Measurements from ENCODE around the gene SLAIN1. TPM values are rescaled to one million over a fixed set of nuclear protein-coding genes. Genes with fewer than 3 reads are reported as not detected.
"Not testable (repeated sequence)": the region's sequence is repeated elsewhere in the genome, so short reads cannot be mapped to it uniquely, and the experiment has no call there.

The SLAIN1 gene
- polyA plus RNA-seq (2013, experiment 1 of 2) = 16.1 TPM
- 17.8 TPM for polyA plus RNA-seq (2013, experiment 2 of 2)

- no peak within 1 kb of the TSS for H2BK15ac ChIP-seq (replicated peaks; ENCODE audit: low read depth)
- peak; percentile 89 for DNase-seq
- WGBS (ENCODE audit: extremely low coverage, insufficient coverage, low lambda C conversion rate) = no CpG with 5 or more reads among the region's 86 CpGs
- no peak within 1 kb of the TSS for H2AK5ac ChIP-seq (ENCODE audit: low read length)
- peak within 1 kb of the TSS; percentile 69 for H3K4me2 ChIP-seq (ENCODE audit: low read length)
- H4K8ac ChIP-seq (ENCODE audit: low read depth, low read length) = no peak within 1 kb of the TSS
- H3K79me1 ChIP-seq (ENCODE audit: low read length) = no peaks in the 10 kb centered on the region
- no peaks in the 10 kb centered on the region for H3K79me2 ChIP-seq (ENCODE audit: control insufficient read depth, insufficient read depth, low read length)
- no peaks in the 10 kb centered on the region for H3K27me3 ChIP-seq (ENCODE audit: insufficient read depth, low read length, poor library complexity)
- H3K4ac ChIP-seq (ENCODE audit: low read depth, low read length) = no peak within 1 kb of the TSS
- H2BK5ac ChIP-seq (ENCODE audit: low read length) = no peak within 1 kb of the TSS
- H3K27ac ChIP-seq (ENCODE audit: low read depth, low read length) = no peak within 1 kb of the TSS
- no peak within 1 kb of the TSS for H4K5ac ChIP-seq (ENCODE audit: low read length)
- H3K56ac ChIP-seq (ENCODE audit: low read length) = peak within 1 kb of the TSS; percentile 77
- no peaks in the 10 kb centered on the region for H3K36me3 ChIP-seq (ENCODE audit: control insufficient read depth, insufficient read depth, low read length)
- peak within 1 kb of the TSS; percentile 57 for H3K9ac ChIP-seq (ENCODE audit: low read length)
- H2BK120ac ChIP-seq (ENCODE audit: low read depth, low read length) = no peak within 1 kb of the TSS
- peak within 1 kb of the TSS; percentile 81 for H3K18ac ChIP-seq (ENCODE audit: low read length)
- no peak within 1 kb of the TSS for H3K23ac ChIP-seq (ENCODE audit: low read length)
- peak within 1 kb of the TSS; percentile 67 for H3K4me3 ChIP-seq (ENCODE audit: low read length)
- no peaks in the 10 kb centered on the region for H3K4me1 ChIP-seq (ENCODE audit: control insufficient read depth, low read depth, low read length)
Measured at GRCh38 chr13:77697217-77698103, at the start of gene SLAIN1. TSS of gene SLAIN1 (plus strand) at chr13:77697687. CDS start at chr13:77697914, 227 bp downstream.

- H3K9ac ChIP-seq (ENCODE audit: low read length) = no peak overlapping the region
- no peaks in the 10 kb centered on the region for H3K4me1 ChIP-seq (ENCODE audit: control insufficient read depth, low read depth, low read length)
- no peak overlapping the region for H4K8ac ChIP-seq (ENCODE audit: low read depth, low read length)
- H3K79me2 ChIP-seq (ENCODE audit: control insufficient read depth, insufficient read depth, low read length) = no peaks in the 10 kb centered on the region
- H3K4ac ChIP-seq (ENCODE audit: low read depth, low read length) = no peak overlapping the region
- no peaks in the 10 kb centered on the region for H3K79me1 ChIP-seq (ENCODE audit: low read length)
- no peak overlapping the region for H3K18ac ChIP-seq (ENCODE audit: low read length)
- DNase-seq = no peak
- no peaks in the 10 kb centered on the region for H3K27me3 ChIP-seq (ENCODE audit: insufficient read depth, low read length, poor library complexity)
- H3K27ac ChIP-seq (ENCODE audit: low read depth, low read length) = no peak overlapping the region
- H2AK5ac ChIP-seq (ENCODE audit: low read length) = no peak overlapping the region
- no peak overlapping the region for H3K56ac ChIP-seq (ENCODE audit: low read length)
- H2BK120ac ChIP-seq (ENCODE audit: low read depth, low read length) = no peak overlapping the region
- H3K4me2 ChIP-seq (ENCODE audit: low read length) = no peak overlapping the region
- no peak overlapping the region for H3K23ac ChIP-seq (ENCODE audit: low read length)
- no peak overlapping the region for H3K4me3 ChIP-seq (ENCODE audit: low read length)
- no peaks in the 10 kb centered on the region for H3K36me3 ChIP-seq (ENCODE audit: control insufficient read depth, insufficient read depth, low read length)
- H4K5ac ChIP-seq (ENCODE audit: low read length) = no peak overlapping the region
- H2BK15ac ChIP-seq (replicated peaks; ENCODE audit: low read depth) = no peak overlapping the region
- no peak overlapping the region for H2BK5ac ChIP-seq (ENCODE audit: low read length)
Measured at GRCh38 chr13:77650409-77650808, 47.1 kb upstream of the SLAIN1 start.

GRCh38 chr13:77653301-77653700 lies 44.2 kb upstream of the SLAIN1 start:
- H3K36me3 ChIP-seq (ENCODE audit: control insufficient read depth, insufficient read depth, low read length) = no peaks in the 10 kb centered on the region
- H2BK5ac ChIP-seq (ENCODE audit: low read length) = no peak overlapping the region
- H3K4me2 ChIP-seq (ENCODE audit: low read length) = no peak overlapping the region
- no peak for DNase-seq
- WGBS (ENCODE audit: extremely low coverage, insufficient coverage, low lambda C conversion rate) = no CpG with 5 or more reads among the region's 2 CpGs
- H3K27ac ChIP-seq (ENCODE audit: low read depth, low read length) = no peak overlapping the region
- no peak overlapping the region for H3K4me3 ChIP-seq (ENCODE audit: low read length)
- H2AK5ac ChIP-seq (ENCODE audit: low read length) = no peak overlapping the region
- H2BK15ac ChIP-seq (replicated peaks; ENCODE audit: low read depth) = no peak overlapping the region
- no peak overlapping the region for H3K23ac ChIP-seq (ENCODE audit: low read length)
- H4K8ac ChIP-seq (ENCODE audit: low read depth, low read length) = no peak overlapping the region
- no peak overlapping the region for H2BK120ac ChIP-seq (ENCODE audit: low read depth, low read length)
- no peak overlapping the region for H4K5ac ChIP-seq (ENCODE audit: low read length)
- H3K4me1 ChIP-seq (ENCODE audit: control insufficient read depth, low read depth, low read length) = no peaks in the 10 kb centered on the region
- no peak overlapping the region for H3K4ac ChIP-seq (ENCODE audit: low read depth, low read length)
- H3K79me2 ChIP-seq (ENCODE audit: control insufficient read depth, insufficient read depth, low read length) = no peaks in the 10 kb centered on the region
- no peaks in the 10 kb centered on the region for H3K79me1 ChIP-seq (ENCODE audit: low read length)
- H3K18ac ChIP-seq (ENCODE audit: low read length) = no peak overlapping the region
- no peaks in the 10 kb centered on the region for H3K27me3 ChIP-seq (ENCODE audit: insufficient read depth, low read length, poor library complexity)
- no peak overlapping the region for H3K56ac ChIP-seq (ENCODE audit: low read length)
- no peak overlapping the region for H3K9ac ChIP-seq (ENCODE audit: low read length)

GRCh38 chr13:77660016-77660415 lies 37.5 kb upstream of the SLAIN1 start:
- H4K8ac ChIP-seq (ENCODE audit: low read depth, low read length); H3K4ac ChIP-seq (ENCODE audit: low read depth, low read length); H2BK5ac ChIP-seq (ENCODE audit: low read length); H2BK120ac ChIP-seq (ENCODE audit: low read depth, low read length); H2BK15ac ChIP-seq (replicated peaks; ENCODE audit: low read depth); H3K4me2 ChIP-seq (ENCODE audit: low read length); H3K79me2 ChIP-seq (ENCODE audit: control insufficient read depth, insufficient read depth, low read length); H3K27ac ChIP-seq (ENCODE audit: low read depth, low read length); H3K18ac ChIP-seq (ENCODE audit: low read length); H4K5ac ChIP-seq (ENCODE audit: low read length); H3K79me1 ChIP-seq (ENCODE audit: low read length); H3K4me3 ChIP-seq (ENCODE audit: low read length); H2AK5ac ChIP-seq (ENCODE audit: low read length); H3K27me3 ChIP-seq (ENCODE audit: insufficient read depth, low read length, poor library complexity); DNase-seq; H3K56ac ChIP-seq (ENCODE audit: low read length); H3K23ac ChIP-seq (ENCODE audit: low read length); H3K4me1 ChIP-seq (ENCODE audit: control insufficient read depth, low read depth, low read length); H3K9ac ChIP-seq (ENCODE audit: low read length); H3K36me3 ChIP-seq (ENCODE audit: control insufficient read depth, insufficient read depth, low read length): not testable (repeated sequence)
- no CpG with 5 or more reads among the region's 23 CpGs for WGBS (ENCODE audit: extremely low coverage, insufficient coverage, low lambda C conversion rate)

- H3K23ac ChIP-seq (ENCODE audit: low read length) = no peak overlapping the region
- H3K79me2 ChIP-seq (ENCODE audit: control insufficient read depth, insufficient read depth, low read length) = no peaks in the 10 kb centered on the region
- H2BK15ac ChIP-seq (replicated peaks; ENCODE audit: low read depth) = no peak overlapping the region
- no peak for DNase-seq
- no peak overlapping the region for H3K9ac ChIP-seq (ENCODE audit: low read length)
- H3K18ac ChIP-seq (ENCODE audit: low read length) = no peak overlapping the region
- H2BK120ac ChIP-seq (ENCODE audit: low read depth, low read length) = no peak overlapping the region
- H3K79me1 ChIP-seq (ENCODE audit: low read length) = no peaks in the 10 kb centered on the region
- no peaks in the 10 kb centered on the region for H3K4me1 ChIP-seq (ENCODE audit: control insufficient read depth, low read depth, low read length)
- H3K4ac ChIP-seq (ENCODE audit: low read depth, low read length) = no peak overlapping the region
- WGBS (ENCODE audit: extremely low coverage, insufficient coverage, low lambda C conversion rate) = no CpG with 5 or more reads among the region's 15 CpGs
- no peak overlapping the region for H3K4me2 ChIP-seq (ENCODE audit: low read length)
- H2BK5ac ChIP-seq (ENCODE audit: low read length) = no peak overlapping the region
- H3K36me3 ChIP-seq (ENCODE audit: control insufficient read depth, insufficient read depth, low read length) = no peaks in the 10 kb centered on the region
- H4K8ac ChIP-seq (ENCODE audit: low read depth, low read length) = no peak overlapping the region
- no peak overlapping the region for H3K4me3 ChIP-seq (ENCODE audit: low read length)
- no peak overlapping the region for H3K56ac ChIP-seq (ENCODE audit: low read length)
- H3K27me3 ChIP-seq (ENCODE audit: insufficient read depth, low read length, poor library complexity) = no peaks in the 10 kb centered on the region
- no peak overlapping the region for H4K5ac ChIP-seq (ENCODE audit: low read length)
- no peak overlapping the region for H3K27ac ChIP-seq (ENCODE audit: low read depth, low read length)
- H2AK5ac ChIP-seq (ENCODE audit: low read length) = no peak overlapping the region
Measured at GRCh38 chr13:77660841-77661250, 36.6 kb upstream of the SLAIN1 start.

GRCh38 chr13:77662301-77662700 lies 35.2 kb upstream of the SLAIN1 start:
- not testable (repeated sequence) for H2BK5ac ChIP-seq (ENCODE audit: low read length); H3K18ac ChIP-seq (ENCODE audit: low read length); H3K27ac ChIP-seq (ENCODE audit: low read depth, low read length); H3K23ac ChIP-seq (ENCODE audit: low read length); H3K79me1 ChIP-seq (ENCODE audit: low read length); H3K36me3 ChIP-seq (ENCODE audit: control insufficient read depth, insufficient read depth, low read length); H2BK120ac ChIP-seq (ENCODE audit: low read depth, low read length); H3K4ac ChIP-seq (ENCODE audit: low read depth, low read length); H3K27me3 ChIP-seq (ENCODE audit: insufficient read depth, low read length, poor library complexity); H3K56ac ChIP-seq (ENCODE audit: low read length); H4K8ac ChIP-seq (ENCODE audit: low read depth, low read length); H4K5ac ChIP-seq (ENCODE audit: low read length); H2BK15ac ChIP-seq (replicated peaks; ENCODE audit: low read depth); H3K4me3 ChIP-seq (ENCODE audit: low read length); H3K9ac ChIP-seq (ENCODE audit: low read length); H2AK5ac ChIP-seq (ENCODE audit: low read length); H3K4me1 ChIP-seq (ENCODE audit: control insufficient read depth, low read depth, low read length); H3K79me2 ChIP-seq (ENCODE audit: control insufficient read depth, insufficient read depth, low read length); H3K4me2 ChIP-seq (ENCODE audit: low read length); DNase-seq
- WGBS (ENCODE audit: extremely low coverage, insufficient coverage, low lambda C conversion rate) = no CpG with 5 or more reads among the region's 16 CpGs

All from mesendoderm (in vitro differentiated cells).